Endothelial cell of umbilical vein (primary cell): ENCODE results near the gene PECR. TPM values are rescaled to one million over a fixed set of nuclear protein-coding genes. Genes with fewer than 3 reads are reported as not detected.

ENCODE experiments used
- BruUV-seq: library from RNA; stranded (reverse); fragments of 400-500 nt; replicated peaks from 2 replicates; lab custom pipeline; 2021; lab: Mats Ljungman, UMichigan
- CTCF ChIA-PET: fragments of 300-600, 350-600 bp; sonication (Branson Sonifier 250); formaldehyde crosslinking; loops from one replicate; lab custom pipeline; 2021; ENCODE audit warnings: antibody characterized with exemption, inconsistent platforms; lab: Charles Lee
- POLR2A ChIA-PET: fragments of 300-600, 350-600 bp; sonication (Branson Sonifier 250); formaldehyde crosslinking; loops from one replicate; lab custom pipeline; 2021; ENCODE audit warnings: antibody characterized with exemption, inconsistent platforms; lab: Charles Lee
- DNase-seq: peaks from one replicate; pipeline ENCODE4 v3.0.0-alpha.2; 2011; ENCODE audit warnings: low read depth, low spot score
- FAIRE-seq: peaks from 2 replicates; lab custom pipeline; 2011; peaks lifted over from hg19 to GRCh38; lab: Jason Lieb, UNC
- H2AFZ ChIP-seq: 2 replicates; pipeline ENCODE4 v1.6.0; 2012; ENCODE audit warnings: low read depth, low read length, control low read depth, inconsistent platforms
- H3K27ac ChIP-seq: 2 replicates; pipeline ENCODE4 v1.5.1; 2011; ENCODE audit warnings: low read depth, mild to moderate bottlenecking, control low read depth, low read length, moderate library complexity; ENCODE audit not compliant: insufficient read depth
- H3K27me3 ChIP-seq, 2 experiments: 2 replicates each; pipeline versions ENCODE4 v1.6.0 to v1.6.1; 2011; ENCODE audit warnings: low read length in 2 of 2, mixed read lengths in 1 of 2; ENCODE audit not compliant: control insufficient read depth in 2 of 2, insufficient read depth in 2 of 2
- H3K36me3 ChIP-seq, 2 experiments: 2 replicates in 1 of 2; 3 replicates in 1 of 2; pipeline ENCODE4 v1.5.1; 2011; ENCODE audit warnings: low read length in 2 of 2, mild to moderate bottlenecking in 1 of 2, moderate library complexity in 1 of 2; ENCODE audit not compliant: control insufficient read depth in 2 of 2, insufficient read depth in 2 of 2; ENCODE audit errors: extremely low read depth in 1 of 2
- H3K4me1 ChIP-seq: 3 replicates; pipeline ENCODE4 v1.5.1; 2011; ENCODE audit warnings: mild to moderate bottlenecking, low read length; ENCODE audit not compliant: control insufficient read depth, insufficient read depth; ENCODE audit errors: extremely low read depth
- H3K4me2 ChIP-seq: 2 replicates; pipeline ENCODE4 v1.6.1; 2011; ENCODE audit warnings: low read length, control low read depth, mixed read lengths; ENCODE audit not compliant: insufficient read depth
- H3K4me3 ChIP-seq, 3 experiments: fragments of 200-600 bp in 1 of 3; sonication (generic), shearing (Covaris generic) in 1 of 3; replicated peaks in 1 of 3; 2 replicates each; pipeline ENCODE4 v1.5.1; 2011 to 2016; ENCODE audit warnings: control low read depth in 3 of 3, low read length in 3 of 3, mild to moderate bottlenecking in 2 of 3, inconsistent platforms in 1 of 3, low read depth in 1 of 3, moderate library complexity in 1 of 3; ENCODE audit not compliant: insufficient read depth in 1 of 3
- H3K79me2 ChIP-seq: 2 replicates; pipeline ENCODE4 v1.6.0; 2012; ENCODE audit warnings: low read length, inconsistent platforms; ENCODE audit not compliant: control insufficient read depth, insufficient read depth
- H3K9ac ChIP-seq: replicated peaks from 2 replicates; pipeline ENCODE3; 2011; ENCODE audit warnings: low read length, control low read depth; ENCODE audit not compliant: insufficient read depth; ENCODE audit errors: extremely low read depth
- H3K9me1 ChIP-seq: replicated peaks from 3 replicates; pipeline ENCODE4 v1.6.0; 2011; ENCODE audit warnings: mild to moderate bottlenecking, low read length; ENCODE audit not compliant: control insufficient read depth, insufficient read depth; ENCODE audit errors: extremely low read depth
- H3K9me3 ChIP-seq: replicated peaks from 2 replicates; pipeline ENCODE4 v1.5.1; 2012; ENCODE audit warnings: low read length, inconsistent platforms; ENCODE audit not compliant: control insufficient read depth, insufficient read depth
- H4K20me1 ChIP-seq: replicated peaks from 2 replicates; pipeline ENCODE3; 2011; ENCODE audit warnings: mild to moderate bottlenecking, low read length; ENCODE audit not compliant: control insufficient read depth, insufficient read depth; ENCODE audit errors: extremely low read depth
- EZH2 ChIP-seq: IDR thresholded peaks from 2 replicates; pipeline ENCODE4 v1.6.1; 2012; ENCODE audit warnings: borderline replicate concordance, low read depth, mild to moderate bottlenecking, moderate library complexity, low read length, inconsistent platforms; ENCODE audit not compliant: severe bottlenecking
- FOS ChIP-seq: IDR thresholded peaks from 2 replicates; pipeline ENCODE4 v1.6.1; 2011; ENCODE audit warnings: mild to moderate bottlenecking, low read length, moderate library complexity, borderline replicate concordance; ENCODE audit not compliant: insufficient read depth
- GATA2 ChIP-seq: IDR thresholded peaks from 2 replicates; pipeline ENCODE4 v1.7.0; 2011; ENCODE audit warnings: low read depth, mild to moderate bottlenecking, moderate library complexity, mixed read lengths, low read length; ENCODE audit not compliant: insufficient read length, insufficient read depth
- JUN ChIP-seq: IDR thresholded peaks from 2 replicates; pipeline ENCODE4 v1.6.1; 2011; ENCODE audit warnings: borderline replicate concordance, low read depth; ENCODE audit not compliant: insufficient read length, insufficient read depth
- MAX ChIP-seq: IDR thresholded peaks from 2 replicates; pipeline ENCODE4 v1.6.1; 2011; ENCODE audit not compliant: insufficient read depth, insufficient read length
- MYC ChIP-seq: IDR thresholded peaks from one replicate; pipeline ENCODE4 v1.6.1; 2011; ENCODE audit warnings: mild to moderate bottlenecking, low read depth, low read length
- POLR2A ChIP-seq: IDR thresholded peaks from 2 replicates; pipeline ENCODE4 v1.6.1; 2012; ENCODE audit warnings: low read depth, mild to moderate bottlenecking, control low read depth, low read length
- POLR2AphosphoS5 ChIP-seq: IDR thresholded peaks from 2 replicates; pipeline ENCODE4 v1.6.1; 2012; ENCODE audit warnings: low read depth, mild to moderate bottlenecking, control low read depth, low read length, moderate library complexity; ENCODE audit not compliant: insufficient read depth
- dilution Hi-C: fragments of 300-500 bp; cut with MboI; formaldehyde crosslinking; loops from one replicate; pipeline ENCODE4 v1.15.0; 2019; ENCODE audit warnings: low sequenced_read_pairs; ENCODE audit not compliant: extremely low pct_ligation_motif_present
- intact Hi-C: fragments of 100-400 bp; cut with micrococcal nuclease; formaldehyde crosslinking; loops from one replicate; pipeline ENCODE4 v1.10.0; 2022
- polyA plus RNA-seq, 4 experiments: library from polyadenylated mRNA; depleted of rRNA in 3 of 4; stranded (reverse) in 3 of 4; unstranded in 1 of 4; fragments of >200 nt; gene quantifications; 2 replicates each; pipeline versions ENCODE4 v1.2.1 to v1.2.3, GENCODE V29; 2011 to 2012; ENCODE audit warnings: missing spikeins in 1 of 4
- total RNA-seq: library from RNA; stranded (reverse); gene quantifications from 2 replicates; pipeline ENCODE4 v1.2.3, GENCODE V29; 2021
- TF ChIP-seq, protein P1 (sequence below), 2 donors: IDR thresholded peaks; 1 replicate in 1 of 2; 2 replicates in 1 of 2; pipeline ENCODE4 v1.5.1; 2011; ENCODE audit warnings: low read length in 2 of 2, mild to moderate bottlenecking in 2 of 2, moderate library complexity in 2 of 2, control low read depth in 1 of 2, inconsistent platforms in 1 of 2, low read depth in 1 of 2; ENCODE audit not compliant: insufficient read depth in 1 of 2; ENCODE audit errors: extremely low read depth in 1 of 2

PECR gene
- total and polyA plus RNA-seq, 2 donors (not counting 3 experiments of a cell fraction or from before 2014, with no cell fraction given), result 4.1 to 6.2 TPM

GRCh38 chr2:216013080-216013909, 68.3 kb downstream of the PECR start, which contains the start of gene MREG:
TSS of gene MREG (minus strand) at chr2:216013551. CDS start at chr2:216013327, 224 bp downstream.
- H4K20me1 ChIP-seq, result no peaks in the 10 kb centered on the region
- H3K79me2 ChIP-seq, result no peaks in the 10 kb centered on the region
- DNase-seq (peak; percentile 63), FAIRE-seq (peak; percentile 66)
- CTCF ChIA-PET, result interaction anchor here (1.0 to 2.3 kb wide), 7 partner anchors 10 to 63 kb away, joined by 3 to 11 read pairs (median 4); no protein-coding TSS in a partner anchor
- dilution Hi-C loops, result no loop called here
- intact Hi-C loops, result loop anchor here (1.0 kb wide), 1 partner anchor 63 kb away; no protein-coding TSS in a partner anchor
- H3K4me1 ChIP-seq, result peaks cover 7% of the 10 kb centered on the region
- POLR2A ChIA-PET, result no interaction called here
- H3K9me1 ChIP-seq, result no peaks in the 10 kb centered on the region
- no peaks in the 10 kb centered on the region for H3K36me3 ChIP-seq
- H3K4me2 ChIP-seq, result peak within 1 kb of the TSS; percentile 93
- no peaks in the 10 kb centered on the region for H3K9me3 ChIP-seq
- peak within 1 kb of the TSS; percentile 95 for H2AFZ ChIP-seq
- BruUV-seq, result TSS peak; percentile 9
- no peaks in the 10 kb centered on the region for H3K27me3 ChIP-seq
- TF ChIP-seq, protein P1, sequence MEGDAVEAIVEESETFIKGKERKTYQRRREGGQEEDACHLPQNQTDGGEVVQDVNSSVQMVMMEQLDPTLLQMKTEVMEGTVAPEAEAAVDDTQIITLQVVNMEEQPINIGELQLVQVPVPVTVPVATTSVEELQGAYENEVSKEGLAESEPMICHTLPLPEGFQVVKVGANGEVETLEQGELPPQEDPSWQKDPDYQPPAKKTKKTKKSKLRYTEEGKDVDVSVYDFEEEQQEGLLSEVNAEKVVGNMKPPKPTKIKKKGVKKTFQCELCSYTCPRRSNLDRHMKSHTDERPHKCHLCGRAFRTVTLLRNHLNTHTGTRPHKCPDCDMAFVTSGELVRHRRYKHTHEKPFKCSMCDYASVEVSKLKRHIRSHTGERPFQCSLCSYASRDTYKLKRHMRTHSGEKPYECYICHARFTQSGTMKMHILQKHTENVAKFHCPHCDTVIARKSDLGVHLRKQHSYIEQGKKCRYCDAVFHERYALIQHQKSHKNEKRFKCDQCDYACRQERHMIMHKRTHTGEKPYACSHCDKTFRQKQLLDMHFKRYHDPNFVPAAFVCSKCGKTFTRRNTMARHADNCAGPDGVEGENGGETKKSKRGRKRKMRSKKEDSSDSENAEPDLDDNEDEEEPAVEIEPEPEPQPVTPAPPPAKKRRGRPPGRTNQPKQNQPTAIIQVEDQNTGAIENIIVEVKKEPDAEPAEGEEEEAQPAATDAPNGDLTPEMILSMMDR (IDR thresholded peaks at IDR 0.05; ENCODE audit: extremely low read depth in 1 of 2, insufficient read depth in 1 of 2, low read depth in 1 of 2, low read length in 2 of 2), result peak; percentile 60 to 81
- no peak for TF ChIP-seq FOS
- no peak within 1 kb of the TSS for H3K27ac ChIP-seq
- H3K4me3 ChIP-seq, result peak within 1 kb of the TSS; percentile 62 to 80 (median 72)
- peak within 1 kb of the TSS; percentile 64 for H3K9ac ChIP-seq

GRCh38 chr2:216012830-216013079, 68.9 kb downstream of the PECR start:
- Histone ChIP-seq H4K20me1 (no peaks in the 10 kb centered on the region), H3K27ac (no peak overlapping the region), H3K9me3 (no peaks in the 10 kb centered on the region), H3K27me3 (no peaks in the 10 kb centered on the region), H3K9ac (peak overlapping the region; percentile 64), H3K9me1 (no peaks in the 10 kb centered on the region), H3K4me1 (peaks cover 7% of the 10 kb centered on the region), H3K4me2 (peak overlapping the region; percentile 93), H2AFZ (peak overlapping the region; percentile 95), H3K79me2 (no peaks in the 10 kb centered on the region), H3K4me3 (peak overlapping the region; percentile 62 to 80 (median 72)), H3K36me3 (no peaks in the 10 kb centered on the region)
- no TSS peak for BruUV-seq
- ChIA-PET CTCF (interaction anchor here (1.0 to 2.3 kb wide), 5 partner anchors 10 to 63 kb away, joined by 3 to 11 read pairs (median 9); no protein-coding TSS in a partner anchor), POLR2A (no interaction called here)
- no peak for DNase-seq
- no peak for FAIRE-seq
- intact Hi-C loops (loop anchor here (1.0 kb wide), 1 partner anchor 62 kb away; no protein-coding TSS in a partner anchor), dilution Hi-C loops (no loop called here)
- no peak for TF ChIP-seq FOS
- TF ChIP-seq MAX, result no peak
- no peak for TF ChIP-seq JUN
- TF ChIP-seq, protein P1 (IDR thresholded peaks at IDR 0.05; ENCODE audit: extremely low read depth in 1 of 2, insufficient read depth in 1 of 2, low read depth in 1 of 2, low read length in 2 of 2), result no peak
- TF ChIP-seq MYC, result no peak
- TF ChIP-seq POLR2A, result no peak
- no peak for TF ChIP-seq GATA2
- TF ChIP-seq POLR2AphosphoS5, result no peak
- TF ChIP-seq EZH2, result no peak
